HG03135 (cell line): ENCODE results near the gene L3MBTL1.

ENCODE experiments used
- ATAC-seq: cut with Tn5 transposase; IDR thresholded peaks from one replicate; pipeline ENCODE4 v1.9.1; 2021; ENCODE audit warnings: mild to moderate bottlenecking, moderate library complexity; ENCODE audit not compliant: unreplicated experiment

L3MBTL1 gene

GRCh38 chr20:43507150-43508080 is at the start of gene L3MBTL1:
L3MBTL1 (plus strand) TSS chr20:43507697; CDS start chr20:43513504, 5,807 bp downstream.
- ATAC-seq: no peak

DNA sequence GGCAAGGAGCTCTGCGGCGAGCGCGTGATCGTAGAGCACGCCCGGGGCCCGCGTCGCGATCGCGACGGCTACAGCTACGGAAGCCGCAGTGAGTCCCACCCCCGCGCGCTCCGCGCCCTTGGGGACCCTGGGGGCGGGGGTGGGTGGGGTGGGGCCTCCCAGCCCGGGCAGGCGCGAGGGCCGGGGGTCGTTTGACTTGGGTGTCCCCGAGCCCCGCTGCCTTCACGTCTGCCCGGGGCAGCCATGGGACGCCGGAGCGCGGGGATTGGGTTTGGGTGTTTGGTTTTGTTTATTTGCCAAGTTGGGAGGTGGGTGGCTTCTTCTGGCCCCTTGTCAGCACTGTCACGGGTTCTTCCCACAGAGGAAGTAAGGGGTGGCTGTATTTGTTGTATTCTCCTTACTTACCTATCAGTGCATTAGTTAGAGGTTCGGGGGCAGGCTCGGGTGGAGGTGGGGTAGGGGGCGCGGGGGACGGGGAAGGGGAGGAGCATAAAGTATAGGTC is 49.0 kb upstream of the L3MBTL1 start:
- no peak for ATAC-seq

- no peak for ATAC-seq
Observed at GRCh38 chr20:43459022-43459942, 48.2 kb upstream of the L3MBTL1 start.

DNA sequence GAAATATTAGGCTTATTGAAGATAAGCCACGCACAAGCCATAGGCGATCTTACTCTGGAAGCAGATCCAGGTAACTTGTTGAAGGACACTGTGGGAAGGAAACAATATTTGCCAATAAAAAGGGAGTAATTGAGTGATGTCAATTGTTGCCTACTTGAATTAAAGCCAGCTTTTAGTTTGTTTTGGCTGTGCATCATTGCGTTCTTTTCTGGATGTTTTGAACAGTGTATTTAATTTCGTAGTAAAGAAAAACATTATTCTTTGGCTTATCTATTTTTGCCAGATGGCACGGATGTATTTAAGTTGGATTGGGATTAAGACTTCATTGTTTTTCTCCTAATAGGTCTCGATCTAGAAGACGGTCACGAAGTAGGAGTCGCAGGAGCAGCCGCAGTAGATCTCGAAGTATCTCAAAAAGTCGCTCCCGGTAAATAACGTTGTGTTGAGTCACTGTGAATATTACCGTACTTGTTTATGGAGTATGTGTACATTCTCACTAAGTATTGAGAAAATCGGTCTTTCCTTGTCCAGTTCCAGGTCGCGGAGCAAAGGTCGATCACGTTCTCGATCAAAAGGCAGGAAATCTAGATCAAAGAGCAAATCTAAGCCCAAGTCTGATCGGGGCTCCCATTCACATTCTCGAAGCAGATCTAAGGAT is 47.2 kb upstream of the L3MBTL1 start:
- ATAC-seq: no peak

DNA sequence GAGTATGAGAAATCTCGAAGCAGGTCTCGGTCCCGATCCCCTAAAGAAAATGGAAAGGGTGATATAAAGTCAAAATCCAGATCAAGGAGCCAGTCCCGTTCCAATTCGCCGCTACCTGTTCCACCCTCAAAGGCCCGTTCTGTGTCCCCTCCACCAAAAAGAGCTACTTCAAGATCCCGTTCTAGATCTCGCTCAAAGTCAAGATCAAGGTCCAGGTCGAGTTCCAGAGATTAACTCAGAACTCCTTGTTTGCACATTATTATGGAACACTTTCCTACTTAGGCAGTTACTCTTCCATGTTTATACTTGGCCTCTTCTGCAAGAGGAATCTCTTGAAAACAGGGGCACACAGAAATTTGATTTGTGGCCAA is 46.7 kb upstream of the L3MBTL1 start:
- ATAC-seq: no peak

DNA sequence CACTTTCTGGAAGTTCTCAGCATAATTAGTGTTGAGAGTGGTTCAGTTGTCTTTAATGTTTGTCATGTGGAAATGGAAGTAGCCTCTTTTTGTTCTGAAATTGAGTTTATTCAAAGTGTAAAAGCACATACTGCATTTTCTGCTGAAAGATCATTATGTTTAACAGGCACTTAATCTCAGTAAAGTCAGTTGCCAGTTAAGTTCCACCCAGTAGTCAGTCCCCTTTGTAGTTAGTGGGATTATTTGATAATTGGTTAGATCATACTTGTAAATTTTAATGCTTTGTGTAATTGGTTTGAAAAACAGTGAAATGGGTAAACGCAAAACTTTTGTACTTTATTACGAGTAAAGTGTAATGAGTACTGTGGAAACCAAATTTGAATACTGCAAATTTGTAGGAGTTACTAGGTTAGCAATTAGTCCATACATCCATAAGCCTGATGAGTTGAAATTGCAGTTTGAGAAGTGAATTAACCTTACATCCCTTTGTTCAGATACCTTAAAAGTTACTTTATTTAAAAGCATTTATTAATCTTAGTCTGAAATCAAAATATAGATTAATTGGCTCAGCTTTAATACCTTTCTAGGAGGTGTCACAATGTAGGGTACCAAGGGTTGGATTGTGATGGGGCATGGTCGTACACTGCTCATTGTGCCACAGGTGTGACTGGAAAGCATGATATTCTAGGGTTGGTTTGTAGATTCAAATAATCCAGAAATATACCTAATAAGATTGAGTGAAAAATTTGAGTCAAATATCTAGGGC is 45.4 kb upstream of the L3MBTL1 start:
- ATAC-seq: no peak

DNA sequence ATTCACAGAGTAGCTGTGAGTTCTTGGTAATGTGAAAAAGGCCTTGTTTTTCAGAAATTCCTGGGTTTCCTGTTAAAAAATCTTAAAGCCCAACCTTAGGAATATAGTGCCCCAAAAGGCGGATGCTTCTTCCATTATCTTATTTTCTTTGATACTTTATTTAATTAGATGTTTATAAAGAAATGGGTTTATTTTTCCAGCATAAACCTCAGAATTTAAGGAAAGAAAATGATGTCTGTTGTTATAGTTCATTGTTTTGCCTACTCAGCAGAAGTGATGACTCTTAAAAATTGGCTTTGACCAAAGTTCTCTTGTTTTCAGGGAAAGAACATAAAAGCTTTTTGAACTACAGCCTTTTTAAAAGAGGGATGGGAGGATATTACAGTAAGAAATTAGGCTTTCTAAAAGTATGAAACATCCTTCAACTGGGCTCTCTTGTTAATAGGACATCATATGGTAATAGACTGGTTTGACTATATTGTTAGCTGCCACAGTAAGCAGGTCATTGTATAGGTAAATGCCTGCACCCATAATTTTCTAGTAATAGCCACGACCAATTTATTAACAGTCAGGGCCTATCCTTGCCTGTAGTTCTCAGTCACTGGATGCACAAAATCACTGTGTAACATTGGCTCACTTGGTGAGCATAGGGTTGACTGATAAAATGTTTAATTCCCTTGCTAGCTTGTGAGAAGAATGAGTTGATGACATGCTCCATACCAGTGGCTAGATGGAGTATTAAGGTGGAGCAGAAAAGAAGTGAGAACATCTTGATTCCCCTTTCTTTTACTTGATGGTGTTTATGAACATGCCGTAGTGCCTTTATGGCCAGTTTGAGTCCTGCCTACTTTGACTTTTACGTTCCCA is 44.6 kb upstream of the L3MBTL1 start:
- no peak for ATAC-seq

- ATAC-seq: no peak
Observed at GRCh38 chr20:43463527-43464218, 43.8 kb upstream of the L3MBTL1 start.

- ATAC-seq: no peak
Observed at GRCh38 chr20:43464219-43464790, 43.2 kb upstream of the L3MBTL1 start.

DNA sequence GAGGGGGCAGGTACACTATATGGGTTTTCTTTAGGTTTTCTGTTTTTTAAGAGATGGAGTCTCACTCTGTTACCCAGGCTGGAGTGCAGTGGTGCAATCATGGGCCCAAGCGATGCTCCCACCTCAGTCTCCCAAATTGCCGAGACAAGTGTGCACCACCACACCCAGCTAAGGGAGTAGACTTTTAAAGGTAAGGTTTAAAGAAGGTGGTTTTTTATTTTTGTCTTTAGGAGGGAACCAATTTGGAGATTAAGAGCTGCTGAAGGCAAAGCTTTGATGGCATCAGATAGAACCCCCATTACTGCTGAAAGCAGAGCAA is 41.9 kb upstream of the L3MBTL1 start:
- ATAC-seq: no peak

- no peak for ATAC-seq
Observed at GRCh38 chr20:43467589-43467988, 39.9 kb upstream of the L3MBTL1 start.

DNA sequence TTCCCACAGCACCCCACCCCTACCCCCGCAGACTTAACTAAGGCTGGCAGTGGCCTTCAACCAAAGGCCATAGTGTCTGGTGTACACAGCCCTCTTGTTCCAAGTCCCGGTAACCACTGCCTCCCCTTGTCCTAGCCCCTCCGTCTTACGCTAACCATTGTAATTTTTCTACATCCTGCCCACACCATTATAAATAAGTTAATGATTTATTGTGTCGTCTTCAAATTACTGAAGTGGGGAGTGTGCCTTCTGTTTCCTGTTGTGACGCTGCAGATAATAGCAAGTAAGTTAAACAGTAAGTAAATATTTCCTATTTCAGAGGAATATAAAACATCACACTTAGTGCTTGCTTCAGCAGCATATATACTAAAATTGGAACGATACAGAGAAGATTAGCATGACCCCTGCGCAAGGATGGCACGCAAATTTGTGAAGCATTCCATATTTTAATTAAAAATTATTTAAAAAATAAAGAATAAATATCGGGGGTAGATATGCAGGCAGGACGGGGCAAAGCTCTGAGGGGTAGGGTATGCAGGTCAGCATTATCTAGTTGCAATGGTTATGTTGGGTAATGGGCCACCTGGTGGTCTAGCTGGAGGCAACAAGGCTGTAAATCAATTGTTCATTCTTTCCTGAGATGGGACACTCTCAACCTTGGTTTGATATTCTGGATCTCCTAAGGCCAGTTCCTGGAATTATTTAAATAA is 34.7 kb upstream of the L3MBTL1 start:
- ATAC-seq: no peak

DNA sequence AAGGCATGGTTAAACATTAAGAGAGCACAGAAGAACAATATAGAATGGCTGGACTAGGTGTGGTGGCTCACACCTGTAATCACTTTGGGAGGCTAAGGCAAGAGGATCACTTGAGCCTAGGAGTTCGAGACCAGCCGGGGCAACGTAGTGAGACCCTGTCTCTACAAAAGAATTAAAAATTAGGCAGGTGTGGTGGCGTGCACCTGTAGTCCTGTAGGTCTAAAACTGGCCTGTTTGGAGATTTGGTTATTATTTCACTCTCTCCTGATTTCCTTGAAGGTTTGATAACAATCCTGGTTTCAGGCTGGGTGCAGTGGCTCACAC is 34.2 kb upstream of the L3MBTL1 start:
- no peak for ATAC-seq

GRCh38 chr20:43477193-43477592 is 30.3 kb upstream of the L3MBTL1 start:
- ATAC-seq: no peak

- ATAC-seq: no peak
Observed at GRCh38 chr20:43477619-43478018, 29.9 kb upstream of the L3MBTL1 start.

DNA sequence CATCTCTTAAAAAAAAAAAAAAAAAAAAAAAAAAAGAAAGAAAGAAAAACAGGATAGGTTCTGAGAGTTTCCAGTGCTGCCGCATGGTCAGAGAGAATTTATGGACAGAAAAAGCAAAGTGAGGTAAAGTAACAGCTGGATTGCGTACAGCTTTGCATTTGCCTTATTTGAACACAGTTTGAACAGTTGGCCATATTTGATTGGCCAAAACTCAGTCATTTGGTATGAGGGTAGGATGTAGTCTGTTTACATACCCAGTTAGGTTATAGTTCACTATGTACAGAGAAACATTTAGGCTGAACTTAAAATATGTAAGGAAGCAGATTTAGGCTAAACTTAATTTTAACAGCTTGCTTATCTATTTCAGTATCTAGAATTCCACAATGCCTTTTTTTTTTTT is 17.5 kb upstream of the L3MBTL1 start:
- no peak for ATAC-seq

- ATAC-seq: peak; percentile 73
Observed at GRCh38 chr20:43492101-43492500, 15.4 kb upstream of the L3MBTL1 start.

GRCh38 chr20:43495388-43495787 is 12.1 kb upstream of the L3MBTL1 start:
- no peak for ATAC-seq
